ENCODE results near the gene RDH5. TPM values are rescaled to one million over a fixed set of nuclear protein-coding genes. Genes with fewer than 3 reads are reported as not detected.

RDH5 gene
- total RNA-seq, 1 donor from 2014 or later = 3.6 TPM

DNA sequence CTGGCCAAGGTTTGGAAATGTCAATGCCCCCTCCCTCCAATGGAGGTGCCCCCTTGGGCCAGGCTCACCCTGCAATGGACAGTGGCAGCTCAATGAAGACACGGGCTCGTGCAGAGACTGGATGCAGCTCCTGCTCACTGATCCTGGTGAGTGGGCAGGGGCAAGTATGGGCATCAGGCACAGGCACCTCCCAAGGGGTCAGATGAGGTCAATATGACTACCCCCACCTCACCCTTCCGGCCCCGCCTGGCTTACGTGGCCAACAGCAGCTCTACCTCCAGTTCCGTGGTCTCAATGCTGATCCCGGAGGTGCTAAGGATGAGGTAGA is 26.0 kb upstream of the RDH5 start:
- no peak for DNase-seq (ENCODE audit: low read depth)
- TF ChIP-seq, protein P1, sequence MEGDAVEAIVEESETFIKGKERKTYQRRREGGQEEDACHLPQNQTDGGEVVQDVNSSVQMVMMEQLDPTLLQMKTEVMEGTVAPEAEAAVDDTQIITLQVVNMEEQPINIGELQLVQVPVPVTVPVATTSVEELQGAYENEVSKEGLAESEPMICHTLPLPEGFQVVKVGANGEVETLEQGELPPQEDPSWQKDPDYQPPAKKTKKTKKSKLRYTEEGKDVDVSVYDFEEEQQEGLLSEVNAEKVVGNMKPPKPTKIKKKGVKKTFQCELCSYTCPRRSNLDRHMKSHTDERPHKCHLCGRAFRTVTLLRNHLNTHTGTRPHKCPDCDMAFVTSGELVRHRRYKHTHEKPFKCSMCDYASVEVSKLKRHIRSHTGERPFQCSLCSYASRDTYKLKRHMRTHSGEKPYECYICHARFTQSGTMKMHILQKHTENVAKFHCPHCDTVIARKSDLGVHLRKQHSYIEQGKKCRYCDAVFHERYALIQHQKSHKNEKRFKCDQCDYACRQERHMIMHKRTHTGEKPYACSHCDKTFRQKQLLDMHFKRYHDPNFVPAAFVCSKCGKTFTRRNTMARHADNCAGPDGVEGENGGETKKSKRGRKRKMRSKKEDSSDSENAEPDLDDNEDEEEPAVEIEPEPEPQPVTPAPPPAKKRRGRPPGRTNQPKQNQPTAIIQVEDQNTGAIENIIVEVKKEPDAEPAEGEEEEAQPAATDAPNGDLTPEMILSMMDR (IDR thresholded peaks at IDR 0.05; ENCODE audit: insufficient read depth, low read length, poor library complexity, severe bottlenecking) = no peak
- no peaks in the 10 kb centered on the region for H3K36me3 ChIP-seq (ENCODE audit: control insufficient read depth, insufficient read depth, low read length)
- H3K27me3 ChIP-seq (ENCODE audit: control insufficient read depth, insufficient read depth, low read length) = no peaks in the 10 kb centered on the region
- H3K4me3 ChIP-seq (ENCODE audit: low read depth, low read length) = no peak overlapping the region

DNA sequence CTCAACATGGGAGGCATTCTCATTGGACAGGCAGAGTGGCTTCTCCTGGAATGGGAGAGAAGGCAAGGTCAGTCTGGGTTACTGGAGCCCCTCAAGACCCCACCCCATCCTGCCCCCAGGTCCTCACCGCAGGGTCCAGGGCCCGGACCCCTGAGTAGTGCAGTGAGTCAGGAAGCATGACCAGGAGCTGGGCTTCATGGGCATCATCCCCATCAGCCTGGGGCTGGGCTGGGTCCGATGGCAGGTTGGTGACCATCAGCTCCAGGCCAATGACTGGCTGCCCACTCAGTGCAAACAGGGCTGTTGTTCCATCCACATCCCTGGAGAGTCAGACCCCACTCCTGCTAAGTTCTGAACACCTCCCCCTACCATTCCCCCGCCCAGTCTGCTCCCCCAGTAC is 25.5 kb upstream of the RDH5 start:
- no peak overlapping the region for H3K4me3 ChIP-seq (ENCODE audit: low read depth, low read length)
- no peaks in the 10 kb centered on the region for H3K27me3 ChIP-seq (ENCODE audit: control insufficient read depth, insufficient read depth, low read length)
- TF ChIP-seq, protein P1 (IDR thresholded peaks at IDR 0.05; ENCODE audit: insufficient read depth, low read length, poor library complexity, severe bottlenecking) = no peak
- no peak for DNase-seq (ENCODE audit: low read depth)
- no peaks in the 10 kb centered on the region for H3K36me3 ChIP-seq (ENCODE audit: control insufficient read depth, insufficient read depth, low read length)

DNA sequence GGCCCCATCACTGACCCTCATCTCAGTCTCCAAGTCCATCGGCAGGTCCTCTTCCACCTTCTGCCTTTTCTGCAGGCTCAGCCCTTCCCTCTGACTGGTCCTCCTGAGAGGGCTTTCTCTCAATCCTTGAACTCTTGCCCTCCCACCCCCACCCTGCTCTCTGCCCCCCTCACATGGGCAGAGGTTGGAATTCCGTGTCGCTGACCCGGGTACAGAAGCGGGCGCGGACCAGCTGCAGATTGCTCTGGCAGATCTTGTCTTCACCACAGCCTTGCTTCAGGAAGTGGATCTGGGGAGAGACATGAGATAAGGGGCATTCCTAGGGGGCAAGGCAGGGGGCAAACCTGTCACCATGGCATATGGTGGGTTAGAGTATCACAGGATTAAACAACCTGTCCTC is 24.8 kb upstream of the RDH5 start:
- TF ChIP-seq, protein P1 (IDR thresholded peaks at IDR 0.05; ENCODE audit: insufficient read depth, low read length, poor library complexity, severe bottlenecking) = no peak
- no peaks in the 10 kb centered on the region for H3K36me3 ChIP-seq (ENCODE audit: control insufficient read depth, insufficient read depth, low read length)
- no peak for DNase-seq (ENCODE audit: low read depth)
- H3K27me3 ChIP-seq (ENCODE audit: control insufficient read depth, insufficient read depth, low read length) = no peaks in the 10 kb centered on the region
- H3K4me3 ChIP-seq (ENCODE audit: low read depth, low read length) = no peak overlapping the region

DNA sequence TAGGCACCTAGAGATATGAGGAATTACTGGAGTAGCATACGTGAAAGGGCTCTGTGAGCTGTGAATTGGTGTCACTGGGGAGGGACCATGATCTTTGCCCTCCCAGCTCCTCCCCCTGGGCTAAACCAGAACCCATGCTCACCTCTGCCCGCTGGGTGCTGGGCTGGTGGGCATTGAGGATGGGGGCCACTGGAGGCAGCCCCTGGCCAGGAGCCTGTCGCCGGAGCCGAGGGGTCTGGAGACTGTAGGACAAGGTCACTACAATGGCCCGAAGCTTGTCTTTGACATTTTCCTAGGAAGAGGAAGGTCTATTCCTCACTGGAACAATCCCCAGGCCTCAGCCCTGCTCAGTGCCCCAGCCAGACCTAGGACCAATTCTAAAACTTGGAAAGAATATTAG is 24.1 kb upstream of the RDH5 start:
- Histone ChIP-seq H3K4me3 (ENCODE audit: low read depth, low read length) (no peak overlapping the region), H3K27me3 (ENCODE audit: control insufficient read depth, insufficient read depth, low read length) (no peaks in the 10 kb centered on the region), H3K36me3 (ENCODE audit: control insufficient read depth, insufficient read depth, low read length) (no peaks in the 10 kb centered on the region)
- no peak for DNase-seq (ENCODE audit: low read depth)
- TF ChIP-seq, protein P1 (IDR thresholded peaks at IDR 0.05; ENCODE audit: insufficient read depth, low read length, poor library complexity, severe bottlenecking) = no peak

DNA sequence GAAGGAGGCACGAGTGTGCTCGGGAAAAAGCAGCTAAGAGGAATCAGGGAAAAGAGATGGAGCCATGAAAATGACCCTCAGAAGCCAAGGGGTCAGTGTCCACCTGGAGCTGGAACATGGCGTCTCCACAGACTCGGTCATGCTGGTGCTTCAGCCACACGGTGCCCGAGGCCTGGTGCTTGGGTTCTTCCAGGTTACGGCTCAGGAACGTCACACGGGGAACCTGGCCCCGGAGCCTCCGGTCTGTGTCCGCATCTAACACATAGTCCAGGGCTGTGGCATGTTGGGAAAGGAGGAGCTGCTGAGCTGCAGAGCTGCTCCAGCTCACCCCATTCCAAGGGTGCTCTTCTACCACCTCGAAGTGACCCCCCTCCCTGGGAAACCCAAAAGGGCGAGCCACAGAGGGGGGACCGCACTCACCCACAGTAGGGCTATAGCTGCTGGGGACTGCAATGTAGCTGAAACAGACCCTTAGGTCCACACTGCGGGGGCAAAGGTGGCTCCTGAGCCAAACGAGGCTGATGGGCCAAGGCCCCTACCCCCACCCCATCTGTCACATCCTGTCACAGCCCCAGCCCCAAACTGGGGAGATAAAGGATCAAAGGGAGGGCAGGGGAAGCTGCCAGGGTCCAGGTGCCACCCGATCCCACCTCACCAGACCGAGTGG is 23.3 kb upstream of the RDH5 start:
- Histone ChIP-seq H3K4me3 (ENCODE audit: low read depth, low read length) (no peak overlapping the region), H3K36me3 (ENCODE audit: control insufficient read depth, insufficient read depth, low read length) (no peaks in the 10 kb centered on the region), H3K27me3 (ENCODE audit: control insufficient read depth, insufficient read depth, low read length) (no peaks in the 10 kb centered on the region)
- no peak for DNase-seq (ENCODE audit: low read depth)
- TF ChIP-seq, protein P1 (IDR thresholded peaks at IDR 0.05; ENCODE audit: insufficient read depth, low read length, poor library complexity, severe bottlenecking) = no peak

DNA sequence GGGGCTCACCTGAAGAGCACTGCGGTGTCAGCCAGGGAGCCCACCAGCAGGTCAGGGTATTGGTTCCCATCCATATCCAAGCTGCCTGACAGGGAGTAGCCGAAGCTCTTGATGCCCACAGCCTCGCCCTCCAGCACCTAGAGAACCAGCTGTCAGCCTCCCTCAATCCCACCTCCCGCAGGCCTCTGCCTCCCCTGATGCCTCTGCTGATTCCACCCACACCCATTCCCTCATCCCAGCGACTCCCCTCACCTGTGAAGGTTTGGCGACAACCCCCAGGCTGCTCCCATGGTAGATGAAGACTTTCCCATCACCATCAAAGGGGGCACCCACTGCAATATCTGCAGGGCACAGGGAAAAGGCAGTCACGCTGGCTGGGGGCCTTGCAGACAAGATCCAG is 22.5 kb upstream of the RDH5 start:
- no peaks in the 10 kb centered on the region for H3K36me3 ChIP-seq (ENCODE audit: control insufficient read depth, insufficient read depth, low read length)
- TF ChIP-seq, protein P1 (IDR thresholded peaks at IDR 0.05; ENCODE audit: insufficient read depth, low read length, poor library complexity, severe bottlenecking) = no peak
- H3K4me3 ChIP-seq (ENCODE audit: low read depth, low read length) = no peak overlapping the region
- no peaks in the 10 kb centered on the region for H3K27me3 ChIP-seq (ENCODE audit: control insufficient read depth, insufficient read depth, low read length)
- DNase-seq (ENCODE audit: low read depth) = no peak

Measured in kidney epithelial cell (primary cell).